Vagina (tissue), 2 donors: ENCODE results near the gene DUSP18.

Experiments
- CTCF ChIP-seq, 3 experiments: fragments of 450-650 bp in 2 of 3; fragments of 200-600 bp in 1 of 3; sonication (generic) in 1 of 3; IDR thresholded peaks; one replicate each; pipeline ENCODE4 v1.5.1; 2017 to 2019; ENCODE audit warnings: antibody characterized with exemption in 3 of 3, mild to moderate bottlenecking in 2 of 3, moderate library complexity in 2 of 3
- POLR2A ChIP-seq, 2 donors: fragments of 450-650 bp; IDR thresholded peaks; one replicate each; pipeline ENCODE4 v1.6.1; 2017; ENCODE audit warnings: antibody characterized with exemption in 2 of 2, mild to moderate bottlenecking in 2 of 2, moderate library complexity in 2 of 2

GRCh38 chr22:30635273-30636225, 32.1 kb downstream of the DUSP18 start, which contains the start of gene SLC35E4:
- peak in 2 of 3 experiments; percentile 15 to 35 for TF ChIP-seq CTCF (IDR thresholded peaks at IDR 0.05)
- peak in 1 of 2 donors; percentile 61 for TF ChIP-seq POLR2A (IDR thresholded peaks at IDR 0.05)
